IMR-90 (cell line): ENCODE measurements around the gene BPGM. TPM values are rescaled to one million over a fixed set of nuclear protein-coding genes. Genes with fewer than 3 reads are reported as not detected.
A peak's percentile ranks its signal among the peaks of the same experiment; 100 is the strongest.

Source experiments
- ATAC-seq: fragments of 200-7000 bp; cut with Tn5 transposase; 2 replicates; pipeline ENCODE4 v1.9.1; 2020; ENCODE audit warnings: low read depth, mild to moderate bottlenecking, moderate library complexity
- Bru-seq: library from RNA; stranded (reverse); fragments of 400-500 nt; gene quantifications from one replicate; lab custom pipeline; 2021; lab: Mats Ljungman, UMichigan
- BruChase-seq, 2 experiments: library from RNA; stranded (reverse); fragments of 400-500 nt; gene quantifications; one replicate each; lab custom pipeline; 2021; lab: Mats Ljungman, UMichigan
- BruUV-seq: library from RNA; stranded (reverse); fragments of 400-500 nt; replicated peaks from 2 replicates; lab custom pipeline; 2021; lab: Mats Ljungman, UMichigan
- CTCF ChIA-PET: fragments of 300-600 bp; formaldehyde crosslinking; extraction: SDS; loops from one replicate; lab custom pipeline; 2021; ENCODE audit warnings: antibody characterized with exemption; lab: Yijun Ruan, JAX
- POLR2A ChIA-PET: fragments of 300-600 bp; sonication (Branson Sonifier 250); formaldehyde crosslinking; loops from one replicate; lab custom pipeline; 2022; ENCODE audit warnings: antibody characterized with exemption; ENCODE audit not compliant: unreplicated experiment; lab: Charles Lee
- DNase-seq: peaks from one replicate; pipeline ENCODE4 v3.0.0; 2013
- H2AFZ ChIP-seq: replicated peaks from 2 replicates; pipeline ENCODE3; 2013; ENCODE audit warnings: low read length, mild to moderate bottlenecking; ENCODE audit not compliant: poor library complexity
- H2AK5ac ChIP-seq: 2 replicates; pipeline ENCODE4 v1.6.1; 2013; ENCODE audit warnings: low read depth, low read length, inconsistent platforms
- H2AK9ac ChIP-seq: replicated peaks from 2 replicates; pipeline ENCODE3; 2013; ENCODE audit warnings: mild to moderate bottlenecking, low read depth, low read length, moderate library complexity; ENCODE audit not compliant: poor library complexity
- H2BK120ac ChIP-seq: 2 replicates; pipeline ENCODE4 v1.6.1; 2013; ENCODE audit warnings: low read depth, low read length, inconsistent platforms
- H2BK15ac ChIP-seq: 3 replicates; pipeline ENCODE4 v1.6.1; 2013; ENCODE audit warnings: low read depth, low read length, inconsistent platforms
- H2BK20ac ChIP-seq: 2 replicates; pipeline ENCODE4 v1.6.1; 2013; ENCODE audit warnings: low read depth, mild to moderate bottlenecking, inconsistent platforms, low read length, moderate library complexity
- H2BK5ac ChIP-seq: 2 replicates; pipeline ENCODE4 v1.6.1; 2013; ENCODE audit warnings: mild to moderate bottlenecking, low read depth, low read length, inconsistent platforms; ENCODE audit not compliant: poor library complexity, severe bottlenecking
- H3K14ac ChIP-seq: replicated peaks from 2 replicates; pipeline ENCODE4 v1.6.1; 2013; ENCODE audit warnings: low read depth, low read length, inconsistent platforms
- H3K18ac ChIP-seq: 2 replicates; pipeline ENCODE4 v1.6.1; 2013; ENCODE audit warnings: low read depth, low read length, control low read depth
- H3K23ac ChIP-seq: 2 replicates; pipeline ENCODE4 v1.6.1; 2013; ENCODE audit warnings: low read depth, low read length, inconsistent platforms
- H3K27ac ChIP-seq: 2 replicates; pipeline ENCODE4 v1.5.1; 2013; ENCODE audit warnings: mild to moderate bottlenecking, control low read depth, low read length; ENCODE audit not compliant: insufficient read depth
- H3K27me3 ChIP-seq: 2 replicates; pipeline ENCODE4 v1.6.1; 2013; ENCODE audit warnings: low read length; ENCODE audit not compliant: control insufficient read depth, insufficient read depth
- H3K36me3 ChIP-seq: 2 replicates; pipeline ENCODE4 v1.6.1; 2013; ENCODE audit warnings: low read length, mixed read lengths; ENCODE audit not compliant: control insufficient read depth, insufficient read depth
- H3K4ac ChIP-seq: 2 replicates; pipeline ENCODE4 v1.6.1; 2013; ENCODE audit warnings: low read depth, low read length, inconsistent platforms
- H3K4me1 ChIP-seq: 2 replicates; pipeline ENCODE4 v1.6.1; 2013; ENCODE audit warnings: low read length, mixed read lengths; ENCODE audit not compliant: control insufficient read depth, insufficient read depth
- H3K4me2 ChIP-seq: 2 replicates; pipeline ENCODE4 v1.6.1; 2013; ENCODE audit warnings: low read depth, mild to moderate bottlenecking, control low read depth, low read length, moderate library complexity
- H3K4me3 ChIP-seq: 2 replicates; pipeline ENCODE4 v1.5.1; 2013; ENCODE audit warnings: low read depth, mild to moderate bottlenecking, control low read depth, low read length, moderate library complexity; ENCODE audit not compliant: insufficient read depth
- H3K56ac ChIP-seq: 2 replicates; pipeline ENCODE4 v1.6.1; 2013; ENCODE audit warnings: low read length, inconsistent platforms; ENCODE audit not compliant: insufficient read depth; ENCODE audit errors: extremely low read depth
- H3K79me1 ChIP-seq, 2 experiments: 2 replicates each; pipeline ENCODE4 v1.6.1; 2013; ENCODE audit warnings: low read length in 2 of 2, inconsistent platforms in 1 of 2, low read depth in 1 of 2
- H3K9ac ChIP-seq: 2 replicates; pipeline ENCODE4 v1.6.1; 2013; ENCODE audit warnings: low read depth, low read length, control low read depth
- H3K9me1 ChIP-seq: 2 replicates; pipeline ENCODE4 v1.6.1; 2013; ENCODE audit warnings: low read length, inconsistent platforms; ENCODE audit not compliant: insufficient read depth
- H3K9me3 ChIP-seq: 2 replicates; pipeline ENCODE4 v1.6.1; 2013; ENCODE audit warnings: low read length; ENCODE audit not compliant: control insufficient read depth, insufficient read depth
- H4K20me1 ChIP-seq: 2 replicates; pipeline ENCODE4 v1.6.1; 2013; ENCODE audit warnings: low read length, inconsistent platforms; ENCODE audit not compliant: insufficient read depth
- H4K5ac ChIP-seq: 2 replicates; pipeline ENCODE4 v1.6.1; 2013; ENCODE audit warnings: mild to moderate bottlenecking, low read depth, low read length, control low read depth
- H4K8ac ChIP-seq, 2 experiments: 2 replicates each; pipeline ENCODE4 v1.6.1; 2013; ENCODE audit warnings: low read depth in 2 of 2, low read length in 2 of 2, control low read depth in 1 of 2, inconsistent platforms in 1 of 2
- H4K91ac ChIP-seq: 2 replicates; pipeline ENCODE4 v1.6.1; 2013; ENCODE audit warnings: low read depth, low read length, inconsistent platforms; ENCODE audit not compliant: insufficient read depth
- CEBPB ChIP-seq: IDR thresholded peaks from 2 replicates; pipeline ENCODE4 v1.6.1; 2012; ENCODE audit warnings: low read depth, low read length, improper control_type of control experiment
- MAZ ChIP-seq: IDR thresholded peaks from 2 replicates; pipeline ENCODE4 v1.6.1; 2012; ENCODE audit warnings: low read depth, mild to moderate bottlenecking, low read length, improper control_type of control experiment, moderate library complexity, borderline replicate concordance
- MXI1 ChIP-seq: IDR thresholded peaks from 2 replicates; pipeline ENCODE4 v1.6.1; 2012; ENCODE audit warnings: low read depth, mild to moderate bottlenecking, low read length, moderate library complexity, borderline replicate concordance
- NFE2L2 ChIP-seq: fragments of 150-350 bp; IDR thresholded peaks from 2 replicates; pipeline ENCODE4 v1.6.1; 2016; ENCODE audit warnings: low read depth, mild to moderate bottlenecking, low read length
- POLR2A ChIP-seq: IDR thresholded peaks from 2 replicates; pipeline ENCODE4 v1.6.1; 2012; ENCODE audit warnings: mild to moderate bottlenecking, low read depth, low read length
- RAD21 ChIP-seq: IDR thresholded peaks from 2 replicates; pipeline ENCODE4 v1.6.1; 2012; ENCODE audit warnings: low read length, improper control_type of control experiment
- RCOR1 ChIP-seq: IDR thresholded peaks from 2 replicates; pipeline ENCODE4 v1.6.1; 2012; ENCODE audit warnings: mild to moderate bottlenecking, low read length, improper control_type of control experiment; ENCODE audit not compliant: insufficient replicate concordance
- SMC3 ChIP-seq: fragments of 150-350 bp; IDR thresholded peaks from 2 replicates; pipeline ENCODE4 v1.6.1; 2016; ENCODE audit warnings: low read depth, mild to moderate bottlenecking, antibody characterized with exemption, low read length, moderate library complexity
- USF2 ChIP-seq: fragments of 150-350 bp; IDR thresholded peaks from 2 replicates; pipeline ENCODE4 v1.6.1; 2017; ENCODE audit warnings: mild to moderate bottlenecking, antibody characterized with exemption, low read length, low read depth
- WGBS, 2 experiments: methylation state at CpG; one replicate each; pipeline versions ENCODE4 v1.1.5 to v1.1.7; 2013; ENCODE audit warnings: missing lambda C conversion rate in 2 of 2; ENCODE audit not compliant: insufficient read length in 1 of 2; ENCODE audit errors: extremely low coverage in 2 of 2; 5-methylcytosine and 5-hydroxymethylcytosine counted together
- dilution Hi-C: fragments of 300-500 bp; cut with HindIII; formaldehyde crosslinking; loops from one replicate; pipeline ENCODE4 v1.14.3; 2018; ENCODE audit warnings: low sequenced_read_pairs; ENCODE audit not compliant: unreplicated experiment
- in situ Hi-C: fragments of 300-500 bp; cut with MboI; formaldehyde crosslinking; loops from 3 replicates; pipeline ENCODE4 v1.14.3; 2019; ENCODE audit warnings: low sequenced_read_pairs, inconsistent platforms, mixed read lengths
- intact Hi-C: fragments of 100-400 bp; cut with micrococcal nuclease; formaldehyde crosslinking; loops from 2 replicates; pipeline ENCODE4 v1.10.0; 2022
- long read RNA-seq: library from polyadenylated mRNA; unstranded; transcript quantifications from one replicate; pipeline ENCODE4 v2.0.0, GENCODE V29; 2021; ENCODE audit not compliant: unreplicated experiment
- polyA plus RNA-seq, 3 experiments: library from polyadenylated mRNA; depleted of rRNA; stranded (reverse); fragments of >200 nt; gene quantifications; 2 replicates each; pipeline ENCODE4 v1.2.3, GENCODE V29; 2012; ENCODE audit warnings: low replicate concordance in 1 of 3
- total RNA-seq: library from RNA; depleted of rRNA; stranded (reverse); fragments of >200 nt; gene quantifications from 2 replicates; pipeline ENCODE4 v1.2.3, GENCODE V29; 2012; rRNA removed

BPGM gene
- total RNA-seq (18.8 and 32.8 TPM in 2 replicates), polyA plus RNA-seq (2012; rRNA removed) (16.8 and 20.0 TPM in 2 replicates), Bru-seq, nascent RNA (percentile 84 among the genes with signal in this experiment), BruChase-seq, experiment 1, labeled RNA remaining after a 6-hour chase (percentile 57 among the genes with signal in this experiment), BruChase-seq, experiment 2, labeled RNA remaining after a 2-hour chase (percentile 59 among the genes with signal in this experiment)
- 5.1 and 9.8 TPM in 2 replicates for polyA plus RNA-seq (2012; cell fraction: cytosol; rRNA removed)
- polyA plus RNA-seq (2012; cell fraction: nucleus; rRNA removed; ENCODE audit: low replicate concordance), result 1.6 and 14.7 TPM in 2 replicates
- long read RNA-seq, transcript BPGM-201 (3 exons, 1,753 nt), result major isoform, 34 of 40 reads
- long read RNA-seq, partial matches to known transcripts, result 5 of 40 reads
- long read RNA-seq, other reads (novel, unspliced or antisense), result 1 of 40 reads

- peak within 1 kb of the TSS; percentile 56 for H3K18ac ChIP-seq
- ATAC-seq, result peak; percentile 99
- H4K8ac ChIP-seq, result peak within 1 kb of the TSS; percentile 56 to 95
- H3K27me3 ChIP-seq, result no peaks in the 10 kb centered on the region
- dilution Hi-C loops (no loop called here), intact Hi-C loops (loop anchor here (5.0 kb wide), 1 partner anchor 131 kb away; the partner anchor contains the start of gene CALD1), in situ Hi-C loops (no loop called here)
- peak; percentile 100 for DNase-seq
- peak within 1 kb of the TSS; percentile 98 for H3K4me2 ChIP-seq
- ChIA-PET POLR2A (interaction anchor here (0.5 to 1.4 kb wide), 4 partner anchors 11 to 209 kb away, joined by 3 to 4 read pairs (median 3); no protein-coding TSS in a partner anchor), CTCF (interaction anchor here (1.7 kb wide), 1 partner anchor 14 kb away, joined by 9 read pairs; no protein-coding TSS in a partner anchor)
- peak within 1 kb of the TSS; percentile 81 for H4K5ac ChIP-seq
- H3K36me3 ChIP-seq, result no peaks in the 10 kb centered on the region
- peak within 1 kb of the TSS; percentile 75 for H3K4me3 ChIP-seq
- peak within 1 kb of the TSS; percentile 91 for H3K14ac ChIP-seq
- peak within 1 kb of the TSS; percentile 44; the same call in 1 of the 2 replicates for H2AK5ac ChIP-seq
- peak within 1 kb of the TSS; percentile 79 for H2BK5ac ChIP-seq
- H2AFZ ChIP-seq, result peak within 1 kb of the TSS; percentile 91
- H4K91ac ChIP-seq, result peak within 1 kb of the TSS; percentile 65
- WGBS, 2 experiments, result 2% methylated on average over 11 of the region's 36 CpGs; no CpG with 5 or more reads in 1 of the 2 experiments
- peaks cover 11% of the 10 kb centered on the region for H3K9me1 ChIP-seq
- H3K23ac ChIP-seq, result peak within 1 kb of the TSS; percentile 92
- peak within 1 kb of the TSS; percentile 81 for H3K27ac ChIP-seq
- peak within 1 kb of the TSS; percentile 29; the same call in 1 of the 2 replicates for H2BK20ac ChIP-seq
- H3K9ac ChIP-seq, result peak within 1 kb of the TSS; percentile 85
- H3K9me3 ChIP-seq, result no peaks in the 10 kb centered on the region
- peak within 1 kb of the TSS; percentile 84 for H2AK9ac ChIP-seq
- no peak for TF ChIP-seq USF2
- peak; percentile 37 for TF ChIP-seq RAD21
- TF ChIP-seq MAZ, result peak; percentile 32; the same call in 1 of the 2 replicates
- TF ChIP-seq NFE2L2, result no peak
- peak; percentile 100 for TF ChIP-seq POLR2A
- TF ChIP-seq RCOR1, result no peak
- TF ChIP-seq CEBPB, result 0 out of 2 replicates have a peak, but pooled peaks have one; percentile 2
- TF ChIP-seq MXI1, result 0 out of 2 replicates have a peak, but pooled peaks have one; percentile 38
- TF ChIP-seq SMC3, result no peak; the same call in 1 of the 2 replicates
- peaks cover 7% of the 10 kb centered on the region for H3K4me1 ChIP-seq
- peak within 1 kb of the TSS; percentile 87 for H3K56ac ChIP-seq
- H2BK15ac ChIP-seq, result peak within 1 kb of the TSS; percentile 53; the same call in 2 of the 3 replicates
- peak within 1 kb of the TSS; percentile 83 for H3K4ac ChIP-seq
- H4K20me1 ChIP-seq, result no peaks in the 10 kb centered on the region
- TSS peak; percentile 72 for BruUV-seq
- H3K79me1 ChIP-seq, result peaks cover 12 to 48% of the 10 kb centered on the region in 2 experiments
- H2BK120ac ChIP-seq, result peak within 1 kb of the TSS; percentile 62
Observed at GRCh38 chr7:134646425-134647305, at the start of gene BPGM. TSS of gene BPGM (plus strand) at chr7:134646853. CDS start at chr7:134661508, 14,655 bp downstream.
